Liver (tissue), 9 donors: Measurements from ENCODE around the gene PRDM1. TPM values are rescaled to one million over a fixed set of nuclear protein-coding genes. Genes with fewer than 3 reads are reported as not detected.

Experiments
- DNase-seq: peaks from one replicate; pipeline ENCODE4 v3.0.0-alpha.2; 2017; ENCODE audit warnings: low spot score
- H3K27ac ChIP-seq, 2 donors: one replicate each; pipeline ENCODE4 v1.7.0; 2013; ENCODE audit warnings: inconsistent platforms in 2 of 2, low read length in 2 of 2, control low read depth in 1 of 2, low read depth in 1 of 2, mild to moderate bottlenecking in 1 of 2
- H3K27me3 ChIP-seq, 4 donors: one replicate each; pipeline versions ENCODE4 v1.6.1 to v1.7.0; 2013; ENCODE audit warnings: low read length in 3 of 4, inconsistent platforms in 1 of 4, mild to moderate bottlenecking in 1 of 4, moderate library complexity in 1 of 4; ENCODE audit not compliant: control insufficient read depth in 4 of 4, insufficient read depth in 4 of 4
- H3K36me3 ChIP-seq, 4 donors: one replicate each; pipeline versions ENCODE4 v1.6.1 to v1.7.0; 2013; ENCODE audit warnings: low read length in 3 of 4, mild to moderate bottlenecking in 3 of 4, low read depth in 1 of 4, moderate library complexity in 1 of 4; ENCODE audit not compliant: control insufficient read depth in 4 of 4, insufficient read depth in 3 of 4
- H3K4me1 ChIP-seq, 4 donors: one replicate each; pipeline versions ENCODE4 v1.6.1 to v1.7.0; 2013; ENCODE audit warnings: low read length in 3 of 4, mild to moderate bottlenecking in 3 of 4, moderate library complexity in 1 of 4; ENCODE audit not compliant: control insufficient read depth in 4 of 4, insufficient read depth in 4 of 4
- H3K4me3 ChIP-seq, 3 donors: one replicate each; pipeline versions ENCODE4 v1.6.1 to v1.7.0; 2013; ENCODE audit warnings: low read length in 3 of 3, control low read depth in 1 of 3, low read depth in 1 of 3, mild to moderate bottlenecking in 1 of 3
- H3K9ac ChIP-seq, 2 donors: one replicate each; pipeline ENCODE4 v1.7.0; 2013; ENCODE audit warnings: low read length in 2 of 2, mild to moderate bottlenecking in 2 of 2, moderate library complexity in 2 of 2, control low read depth in 1 of 2, low read depth in 1 of 2
- H3K9me3 ChIP-seq, 4 donors: one replicate each; pipeline versions ENCODE4 v1.6.1 to v1.7.0; 2013; ENCODE audit warnings: low read length in 3 of 4; ENCODE audit not compliant: control insufficient read depth in 4 of 4
- EGR1 ChIP-seq, 2 donors: IDR thresholded peaks; 2 replicates each; pipeline ENCODE4 v1.6.1; 2016 to 2018; ENCODE audit warnings: antibody characterized with exemption in 2 of 2, low read depth in 2 of 2
- FOXA1 ChIP-seq: IDR thresholded peaks from 2 replicates; pipeline ENCODE4 v1.6.1; 2016; ENCODE audit warnings: antibody characterized with exemption
- FOXA2 ChIP-seq: IDR thresholded peaks from 2 replicates; pipeline ENCODE4 v1.6.1; 2016; ENCODE audit warnings: antibody characterized with exemption
- GABPA ChIP-seq, 2 donors: IDR thresholded peaks in 1 of 2; conservative IDR thresholded peaks in 1 of 2; 2 replicates each; pipeline ENCODE4 v1.6.1; 2016; ENCODE audit warnings: antibody characterized with exemption in 2 of 2, mild to moderate bottlenecking in 1 of 2, moderate library complexity in 1 of 2
- HNF4A ChIP-seq, 2 donors: conservative IDR thresholded peaks; 2 replicates each; pipeline ENCODE4 v1.6.1; 2016; ENCODE audit warnings: antibody characterized with exemption in 2 of 2, mild to moderate bottlenecking in 2 of 2
- HNF4G ChIP-seq: IDR thresholded peaks from 2 replicates; pipeline ENCODE4 v1.6.1; 2016; ENCODE audit warnings: antibody characterized with exemption
- JUND ChIP-seq, 2 donors: IDR thresholded peaks; 2 replicates each; pipeline ENCODE4 v1.6.1; 2016; ENCODE audit warnings: antibody characterized with exemption in 2 of 2
- NR2F2 ChIP-seq: IDR thresholded peaks from 2 replicates; pipeline ENCODE4 v1.6.1; 2016; ENCODE audit warnings: antibody characterized with exemption
- RAD21 ChIP-seq, 2 donors: IDR thresholded peaks; 2 replicates each; pipeline ENCODE4 v1.6.1; 2016; ENCODE audit warnings: antibody characterized with exemption in 2 of 2, mild to moderate bottlenecking in 2 of 2
- RXRA ChIP-seq, 2 donors: IDR thresholded peaks; 2 replicates each; pipeline ENCODE4 v1.6.1; 2017 to 2018; ENCODE audit warnings: antibody characterized with exemption in 2 of 2, mild to moderate bottlenecking in 1 of 2
- SP1 ChIP-seq: IDR thresholded peaks from 2 replicates; pipeline ENCODE4 v1.6.1; 2018; ENCODE audit warnings: antibody characterized with exemption, mild to moderate bottlenecking
- TAF1 ChIP-seq: conservative IDR thresholded peaks from 2 replicates; pipeline ENCODE4 v1.6.1; 2016; ENCODE audit warnings: antibody characterized with exemption, mild to moderate bottlenecking
- YY1 ChIP-seq: IDR thresholded peaks from 2 replicates; pipeline ENCODE4 v1.6.1; 2016; ENCODE audit warnings: antibody characterized with exemption, mild to moderate bottlenecking
- WGBS: extraction: QIAGEN DNeasy Blood & Tissue Kit; methylation state at CpG from one replicate; pipeline ENCODE4 v1.1.7; 2013; 5-methylcytosine and 5-hydroxymethylcytosine counted together
- polyA plus RNA-seq, 2 donors: library from polyadenylated mRNA; stranded (reverse) in 1 of 2; unstranded in 1 of 2; fragments of 200-250 nt in 1 of 2; fragments of >200 nt in 1 of 2; fragmentation: Nextera tagmentation in 1 of 2; extraction: Ambion mirVana in 1 of 2; gene quantifications; one replicate each; pipeline versions ENCODE4 v1.2.1 to v1.2.3, GENCODE V29; 2013 to 2015
- total RNA-seq, 2 donors: library from RNA; depleted of rRNA; stranded (reverse); fragments of >200 nt; gene quantifications; one replicate each; pipeline ENCODE4 v1.2.3, GENCODE V29; 2014
- TF ChIP-seq, protein P1 (sequence below): fragments of 150-350 bp; IDR thresholded peaks from 2 replicates; pipeline ENCODE4 v1.5.1; 2017; ENCODE audit warnings: improper control_type of control experiment, low read depth, low read length; ENCODE audit not compliant: missing input control
- TF ChIP-seq, protein P2 (sequence below): IDR thresholded peaks from 2 replicates; pipeline ENCODE4 v1.6.1; 2016; ENCODE audit warnings: antibody characterized with exemption, mild to moderate bottlenecking
- TF ChIP-seq, protein P3 (sequence below): IDR thresholded peaks from 2 replicates; pipeline ENCODE4 v1.6.1; 2016; ENCODE audit warnings: antibody characterized with exemption
- TF ChIP-seq, protein P4 (sequence below): IDR thresholded peaks from 2 replicates; pipeline ENCODE4 v1.6.1; 2016; ENCODE audit warnings: antibody characterized with exemption
- TF ChIP-seq, protein P5 (sequence below): IDR thresholded peaks from 2 replicates; pipeline ENCODE4 v1.6.1; 2016; ENCODE audit warnings: antibody characterized with exemption
- donor health status: healthy.
- donor health status: healthy.
- donor health status: healthy.
- donor health status: healthy.
- donor health status: healthy.

PRDM1 gene
- total and polyA plus RNA-seq, 4 donors: 0.37 to 2.8 (median 0.65) TPM

DNA sequence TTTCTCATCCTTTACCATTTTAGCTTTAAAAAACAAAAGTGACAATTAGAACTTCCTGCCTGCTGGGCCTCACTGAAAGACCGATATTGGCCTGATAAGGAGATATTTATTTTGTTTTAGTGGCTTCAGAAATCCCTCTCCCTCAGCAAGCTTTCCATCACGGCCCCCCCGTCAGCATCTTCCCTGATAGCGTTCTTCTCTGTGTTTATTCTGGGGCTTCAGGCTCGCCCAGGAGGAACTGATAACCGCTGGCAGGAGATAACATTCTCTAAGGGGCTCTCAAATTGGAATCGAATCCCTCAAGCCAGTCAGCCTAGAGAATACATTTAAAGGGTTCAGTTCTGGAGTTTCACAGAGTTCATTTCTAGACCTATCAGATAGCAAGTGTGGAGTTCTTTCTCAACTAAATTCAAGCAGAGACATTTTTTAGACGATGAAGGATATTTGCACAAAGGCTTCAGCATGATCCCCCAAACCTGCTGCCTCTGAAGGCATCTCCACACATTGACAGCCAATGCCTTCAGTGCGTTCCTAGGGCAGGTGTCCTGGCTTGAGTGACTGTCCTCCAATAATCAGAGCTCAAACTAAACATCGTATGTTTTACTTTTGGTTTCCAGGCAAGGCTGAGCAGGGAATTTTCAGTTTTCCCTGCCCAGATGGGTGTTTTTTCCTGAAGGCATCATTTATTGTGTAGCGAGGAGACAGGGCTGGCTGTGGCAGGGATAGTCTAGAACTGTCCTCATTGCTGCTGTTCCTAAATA is 17.0 kb downstream of the PRDM1 start:
- H3K9me3 ChIP-seq: peaks cover 0 to 1% (median 0%) of the 10 kb centered on the region in 4 donors
- 14% methylated on average over 11 of the region's 11 CpGs for WGBS
- H3K27me3 ChIP-seq: peaks cover 0 to 10% (median 5%) of the 10 kb centered on the region in 4 donors
- peak overlapping the region in 1 of 2 donors; percentile 7 for H3K9ac ChIP-seq
- no peaks in the 10 kb centered on the region for H3K36me3 ChIP-seq
- no peak for TF ChIP-seq NR2F2
- TF ChIP-seq TAF1: no peak
- no peak for TF ChIP-seq GABPA (IDR thresholded peaks at IDR 0.05 in 1 of 2, conservative IDR thresholded peaks at IDR 0.05 in 1 of 2)
- no peak for TF ChIP-seq HNF4G
- TF ChIP-seq SP1: no peak
- no peak for TF ChIP-seq FOXA1
- TF ChIP-seq HNF4A (conservative IDR thresholded peaks at IDR 0.05): no peak
- TF ChIP-seq, protein P1, sequence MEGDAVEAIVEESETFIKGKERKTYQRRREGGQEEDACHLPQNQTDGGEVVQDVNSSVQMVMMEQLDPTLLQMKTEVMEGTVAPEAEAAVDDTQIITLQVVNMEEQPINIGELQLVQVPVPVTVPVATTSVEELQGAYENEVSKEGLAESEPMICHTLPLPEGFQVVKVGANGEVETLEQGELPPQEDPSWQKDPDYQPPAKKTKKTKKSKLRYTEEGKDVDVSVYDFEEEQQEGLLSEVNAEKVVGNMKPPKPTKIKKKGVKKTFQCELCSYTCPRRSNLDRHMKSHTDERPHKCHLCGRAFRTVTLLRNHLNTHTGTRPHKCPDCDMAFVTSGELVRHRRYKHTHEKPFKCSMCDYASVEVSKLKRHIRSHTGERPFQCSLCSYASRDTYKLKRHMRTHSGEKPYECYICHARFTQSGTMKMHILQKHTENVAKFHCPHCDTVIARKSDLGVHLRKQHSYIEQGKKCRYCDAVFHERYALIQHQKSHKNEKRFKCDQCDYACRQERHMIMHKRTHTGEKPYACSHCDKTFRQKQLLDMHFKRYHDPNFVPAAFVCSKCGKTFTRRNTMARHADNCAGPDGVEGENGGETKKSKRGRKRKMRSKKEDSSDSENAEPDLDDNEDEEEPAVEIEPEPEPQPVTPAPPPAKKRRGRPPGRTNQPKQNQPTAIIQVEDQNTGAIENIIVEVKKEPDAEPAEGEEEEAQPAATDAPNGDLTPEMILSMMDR: no peak
- TF ChIP-seq RAD21 (IDR thresholded peaks at IDR 0.05): no peak
- TF ChIP-seq RXRA (IDR thresholded peaks at IDR 0.05): no peak
- TF ChIP-seq, protein P2, sequence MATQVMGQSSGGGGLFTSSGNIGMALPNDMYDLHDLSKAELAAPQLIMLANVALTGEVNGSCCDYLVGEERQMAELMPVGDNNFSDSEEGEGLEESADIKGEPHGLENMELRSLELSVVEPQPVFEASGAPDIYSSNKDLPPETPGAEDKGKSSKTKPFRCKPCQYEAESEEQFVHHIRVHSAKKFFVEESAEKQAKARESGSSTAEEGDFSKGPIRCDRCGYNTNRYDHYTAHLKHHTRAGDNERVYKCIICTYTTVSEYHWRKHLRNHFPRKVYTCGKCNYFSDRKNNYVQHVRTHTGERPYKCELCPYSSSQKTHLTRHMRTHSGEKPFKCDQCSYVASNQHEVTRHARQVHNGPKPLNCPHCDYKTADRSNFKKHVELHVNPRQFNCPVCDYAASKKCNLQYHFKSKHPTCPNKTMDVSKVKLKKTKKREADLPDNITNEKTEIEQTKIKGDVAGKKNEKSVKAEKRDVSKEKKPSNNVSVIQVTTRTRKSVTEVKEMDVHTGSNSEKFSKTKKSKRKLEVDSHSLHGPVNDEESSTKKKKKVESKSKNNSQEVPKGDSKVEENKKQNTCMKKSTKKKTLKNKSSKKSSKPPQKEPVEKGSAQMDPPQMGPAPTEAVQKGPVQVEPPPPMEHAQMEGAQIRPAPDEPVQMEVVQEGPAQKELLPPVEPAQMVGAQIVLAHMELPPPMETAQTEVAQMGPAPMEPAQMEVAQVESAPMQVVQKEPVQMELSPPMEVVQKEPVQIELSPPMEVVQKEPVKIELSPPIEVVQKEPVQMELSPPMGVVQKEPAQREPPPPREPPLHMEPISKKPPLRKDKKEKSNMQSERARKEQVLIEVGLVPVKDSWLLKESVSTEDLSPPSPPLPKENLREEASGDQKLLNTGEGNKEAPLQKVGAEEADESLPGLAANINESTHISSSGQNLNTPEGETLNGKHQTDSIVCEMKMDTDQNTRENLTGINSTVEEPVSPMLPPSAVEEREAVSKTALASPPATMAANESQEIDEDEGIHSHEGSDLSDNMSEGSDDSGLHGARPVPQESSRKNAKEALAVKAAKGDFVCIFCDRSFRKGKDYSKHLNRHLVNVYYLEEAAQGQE: no peak
- no peak for TF ChIP-seq FOXA2
- no peak for TF ChIP-seq EGR1 (IDR thresholded peaks at IDR 0.05; ENCODE audit: low read depth in 2 of 2)
- TF ChIP-seq, protein P3, sequence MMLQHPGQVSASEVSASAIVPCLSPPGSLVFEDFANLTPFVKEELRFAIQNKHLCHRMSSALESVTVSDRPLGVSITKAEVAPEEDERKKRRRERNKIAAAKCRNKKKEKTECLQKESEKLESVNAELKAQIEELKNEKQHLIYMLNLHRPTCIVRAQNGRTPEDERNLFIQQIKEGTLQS: no peak
- TF ChIP-seq, protein P4, sequence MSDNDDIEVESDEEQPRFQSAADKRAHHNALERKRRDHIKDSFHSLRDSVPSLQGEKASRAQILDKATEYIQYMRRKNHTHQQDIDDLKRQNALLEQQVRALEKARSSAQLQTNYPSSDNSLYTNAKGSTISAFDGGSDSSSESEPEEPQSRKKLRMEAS: no peak
- no peak for TF ChIP-seq JUND (IDR thresholded peaks at IDR 0.05)
- TF ChIP-seq, protein P5, sequence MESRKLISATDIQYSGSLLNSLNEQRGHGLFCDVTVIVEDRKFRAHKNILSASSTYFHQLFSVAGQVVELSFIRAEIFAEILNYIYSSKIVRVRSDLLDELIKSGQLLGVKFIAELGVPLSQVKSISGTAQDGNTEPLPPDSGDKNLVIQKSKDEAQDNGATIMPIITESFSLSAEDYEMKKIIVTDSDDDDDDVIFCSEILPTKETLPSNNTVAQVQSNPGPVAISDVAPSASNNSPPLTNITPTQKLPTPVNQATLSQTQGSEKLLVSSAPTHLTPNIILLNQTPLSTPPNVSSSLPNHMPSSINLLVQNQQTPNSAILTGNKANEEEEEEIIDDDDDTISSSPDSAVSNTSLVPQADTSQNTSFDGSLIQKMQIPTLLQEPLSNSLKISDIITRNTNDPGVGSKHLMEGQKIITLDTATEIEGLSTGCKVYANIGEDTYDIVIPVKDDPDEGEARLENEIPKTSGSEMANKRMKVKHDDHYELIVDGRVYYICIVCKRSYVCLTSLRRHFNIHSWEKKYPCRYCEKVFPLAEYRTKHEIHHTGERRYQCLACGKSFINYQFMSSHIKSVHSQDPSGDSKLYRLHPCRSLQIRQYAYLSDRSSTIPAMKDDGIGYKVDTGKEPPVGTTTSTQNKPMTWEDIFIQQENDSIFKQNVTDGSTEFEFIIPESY: no peak
- TF ChIP-seq YY1: no peak
- H3K27ac ChIP-seq: no peak overlapping the region
- DNase-seq: no peak
- peaks cover 0 to 6% (median 2%) of the 10 kb centered on the region in 4 donors for H3K4me1 ChIP-seq
- no peak overlapping the region for H3K4me3 ChIP-seq
